M059J (cell line): ENCODE measurements around the gene PSMB4. TPM values are rescaled to one million over a fixed set of nuclear protein-coding genes. Genes with fewer than 3 reads are reported as not detected.
A peak's percentile ranks its signal among the peaks of the same experiment; 100 is the strongest.
"Not testable (repeated sequence)": the region's sequence is repeated elsewhere in the genome, so short reads cannot be mapped to it uniquely, and the experiment has no call there.

Experiments used
- DNase-seq: peaks from one replicate; pipeline ENCODE4 v3.0.0-alpha.2; 2012; ENCODE audit warnings: low read depth
- total RNA-seq: library from RNA; depleted of rRNA; stranded (reverse); fragments of >200 nt; shearing (Covaris generic); gene quantifications from 2 replicates; pipeline ENCODE4 v1.2.3, GENCODE V29; 2014; rRNA removed

PSMB4 gene
- total RNA-seq = 503 and 619 TPM in 2 replicates

DNA sequence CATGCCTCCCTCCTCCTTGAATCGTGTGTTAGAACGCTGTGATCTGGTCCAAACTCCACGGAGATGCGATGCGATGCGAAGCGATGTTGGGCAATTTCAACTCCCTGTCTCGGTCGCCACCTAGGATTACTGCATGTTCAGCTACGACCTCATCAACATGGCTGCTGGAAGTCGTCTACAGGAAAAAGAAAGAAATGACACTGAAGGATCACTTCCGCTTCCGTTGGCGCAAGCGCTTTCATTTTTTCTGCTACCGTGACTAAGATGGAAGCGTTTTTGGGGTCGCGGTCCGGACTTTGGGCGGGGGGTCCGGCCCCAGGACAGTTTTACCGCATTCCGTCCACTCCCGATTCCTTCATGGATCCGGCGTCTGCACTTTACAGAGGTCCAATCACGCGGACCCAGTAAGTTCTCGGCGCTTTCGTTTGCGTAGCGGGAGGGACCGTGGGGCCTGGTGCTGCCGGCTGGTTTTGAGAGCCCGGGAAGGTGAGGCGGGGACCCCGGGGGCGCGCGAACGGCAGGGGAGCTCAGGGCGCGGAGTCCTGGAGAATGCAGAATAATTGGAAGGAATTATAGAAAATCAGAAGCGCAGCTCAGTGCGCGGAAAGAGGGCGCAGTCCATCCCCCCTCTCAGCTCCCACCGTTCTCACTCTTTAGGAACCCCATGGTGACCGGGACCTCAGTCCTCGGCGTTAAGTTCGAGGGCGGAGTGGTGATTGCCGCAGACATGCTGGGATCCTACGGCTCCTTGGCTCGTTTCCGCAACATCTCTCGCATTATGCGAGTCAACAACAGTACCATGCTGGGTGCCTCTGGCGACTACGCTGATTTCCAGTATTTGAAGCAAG lies at the start of gene PSMB4:
Gene PSMB4, plus strand, starts transcription at position 250 of the 848 bp plus-strand sequence. Its CDS starts 15 bp downstream, at position 265.
- DNase-seq = peak; percentile 94

DNA sequence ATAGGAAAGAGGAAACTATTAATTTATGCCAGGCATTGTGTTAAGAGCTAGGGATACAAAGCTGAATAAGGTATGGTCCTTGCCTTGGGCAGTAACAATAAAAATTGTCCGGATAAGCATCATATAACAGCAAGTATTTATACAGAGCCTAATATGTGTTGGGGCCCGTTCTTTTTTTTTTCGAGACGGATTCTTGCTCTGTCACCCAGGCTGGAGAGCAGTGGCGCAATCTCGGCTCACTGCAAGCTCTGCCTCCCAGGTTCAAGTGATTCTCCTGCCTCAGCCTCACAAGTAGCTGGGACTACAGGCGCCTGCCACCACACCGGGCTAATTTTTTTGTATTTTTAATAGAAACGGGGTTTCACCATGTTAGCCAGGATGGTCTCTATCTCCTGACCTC lies 49.0 kb upstream of the PSMB4 start:
- not testable (repeated sequence) for DNase-seq

DNA sequence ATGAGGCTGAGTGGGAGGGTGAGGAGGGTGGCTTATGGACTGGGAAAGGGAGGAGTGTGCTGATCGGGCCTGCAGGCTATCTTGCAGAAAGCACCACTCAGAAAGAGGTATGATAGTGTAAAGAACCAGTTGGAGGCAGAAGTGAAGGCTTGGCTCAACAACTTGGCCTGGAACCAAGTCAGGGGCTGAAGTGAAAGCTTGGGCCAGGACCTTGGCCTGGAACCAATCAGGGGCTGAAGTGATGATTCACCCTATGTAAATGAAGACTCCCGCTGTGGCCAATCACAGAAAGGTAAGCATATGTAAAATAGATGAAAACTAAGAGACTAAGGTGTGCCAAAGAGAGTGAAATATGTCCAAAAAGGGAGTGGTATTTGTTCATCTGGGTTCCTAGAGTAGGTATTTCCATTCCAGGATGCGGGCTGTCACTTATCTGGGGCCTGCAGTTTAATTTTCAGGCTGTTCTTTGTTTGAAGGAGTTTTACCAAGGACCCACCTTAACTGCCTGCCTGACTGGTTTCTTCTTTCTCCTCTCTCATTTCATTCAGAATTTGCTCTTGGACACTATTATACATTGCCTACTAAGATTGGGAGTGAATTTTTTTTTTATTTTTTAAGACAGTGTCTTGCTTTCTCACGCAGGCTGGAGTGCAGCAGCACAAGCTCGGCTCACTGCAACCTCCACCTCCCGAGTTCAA lies 47.2 kb upstream of the PSMB4 start:
- DNase-seq = peak; percentile 45

DNA sequence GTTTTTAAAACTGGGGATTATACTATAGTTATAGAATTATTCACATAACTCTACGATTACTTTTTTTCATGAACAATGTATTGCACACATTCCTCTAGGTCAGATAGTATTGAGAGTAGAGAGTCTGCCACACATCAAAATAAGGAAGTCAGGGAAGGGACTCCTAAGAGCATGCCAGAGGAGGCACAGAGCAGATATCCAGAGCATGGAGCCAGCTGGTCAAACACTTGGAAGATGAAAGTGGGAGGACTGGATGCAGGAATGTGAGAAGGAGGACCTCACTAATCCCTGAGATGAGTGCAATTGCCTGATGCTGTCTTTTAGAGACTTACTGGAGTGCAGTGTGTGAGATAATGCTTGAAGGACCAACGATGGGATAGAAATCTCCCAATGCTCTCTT lies 42.7 kb upstream of the PSMB4 start:
- no peak for DNase-seq

DNA sequence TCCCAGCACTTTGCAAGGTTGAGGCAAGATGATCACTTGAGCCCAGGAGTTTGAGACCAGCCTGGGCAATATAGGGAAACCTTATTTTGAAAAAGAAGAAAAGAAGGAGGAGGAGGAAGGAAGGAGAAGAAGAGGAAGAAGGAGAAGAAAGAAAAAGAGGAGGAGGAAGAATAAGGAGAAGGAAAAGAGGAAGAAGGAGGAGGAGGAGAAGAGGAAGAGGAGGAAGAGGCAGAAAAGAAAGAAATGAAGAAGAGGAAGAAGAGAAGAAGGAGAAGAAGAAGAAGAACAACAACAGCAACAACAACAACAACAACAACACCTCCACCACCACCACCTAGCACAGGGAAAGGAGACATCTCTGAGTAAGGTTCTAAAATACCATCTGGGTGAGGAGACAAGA lies 37.5 kb upstream of the PSMB4 start:
- DNase-seq = no peak

DNA sequence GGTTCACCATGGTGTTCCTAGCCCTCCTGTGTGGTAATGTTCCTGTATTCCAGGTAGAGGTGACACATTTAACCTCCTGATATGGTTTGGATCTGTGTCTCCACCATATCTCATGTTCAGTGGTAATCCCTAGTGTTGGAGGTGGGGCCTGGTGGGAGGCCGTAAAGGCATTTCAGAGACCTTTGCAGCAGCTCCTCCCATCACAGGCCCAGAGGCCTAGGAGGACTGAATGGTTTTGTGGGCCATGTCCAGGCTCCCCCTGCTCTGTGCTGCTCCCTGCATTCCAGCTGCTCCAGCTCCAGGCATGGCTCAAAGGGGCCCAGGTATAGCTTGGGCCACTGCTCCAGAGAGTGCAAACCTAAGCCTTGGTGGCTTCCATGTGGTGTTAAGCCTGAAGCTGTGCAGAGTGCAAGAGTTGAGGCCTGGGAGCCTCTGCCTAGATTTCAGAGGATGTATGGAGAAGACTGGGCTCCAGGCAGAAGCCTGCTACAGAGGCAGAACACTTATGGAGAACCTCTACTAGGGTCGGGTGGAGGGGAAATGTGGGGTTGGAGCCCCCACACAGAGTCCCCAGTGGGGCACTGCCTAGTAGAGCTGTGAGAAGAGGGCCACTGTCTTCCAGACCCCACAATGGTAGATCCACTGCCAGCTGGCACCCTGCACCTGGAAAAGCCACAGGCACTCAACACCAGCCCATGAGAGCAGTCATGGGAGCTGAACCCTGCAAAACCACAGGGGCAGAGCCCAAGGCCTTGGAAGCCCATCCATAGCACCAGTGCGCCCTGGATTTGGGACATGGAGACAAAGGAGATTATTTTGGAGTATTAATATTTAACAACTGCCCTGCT lies 36.8 kb upstream of the PSMB4 start:
- no peak for DNase-seq

DNA sequence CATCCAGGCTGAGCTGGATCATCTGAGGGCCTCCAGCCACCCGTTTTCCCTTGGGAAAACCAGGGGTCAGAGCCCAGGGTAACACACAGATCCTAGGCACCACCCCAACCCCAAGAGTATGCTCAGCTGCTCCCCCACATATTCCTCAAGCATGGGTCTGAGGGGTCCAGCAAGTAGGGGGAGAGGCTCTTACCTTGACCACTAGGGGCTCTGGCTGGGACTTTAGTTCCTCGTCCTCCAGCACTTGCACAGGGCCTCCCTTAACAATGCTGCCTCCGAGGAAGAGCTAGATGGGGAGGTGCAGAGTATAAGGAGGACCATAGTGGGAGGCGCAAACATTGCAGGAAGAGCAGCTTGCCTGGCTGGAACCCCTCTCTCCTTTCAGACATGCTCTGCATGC lies 34.4 kb upstream of the PSMB4 start:
- no peak for DNase-seq

DNA sequence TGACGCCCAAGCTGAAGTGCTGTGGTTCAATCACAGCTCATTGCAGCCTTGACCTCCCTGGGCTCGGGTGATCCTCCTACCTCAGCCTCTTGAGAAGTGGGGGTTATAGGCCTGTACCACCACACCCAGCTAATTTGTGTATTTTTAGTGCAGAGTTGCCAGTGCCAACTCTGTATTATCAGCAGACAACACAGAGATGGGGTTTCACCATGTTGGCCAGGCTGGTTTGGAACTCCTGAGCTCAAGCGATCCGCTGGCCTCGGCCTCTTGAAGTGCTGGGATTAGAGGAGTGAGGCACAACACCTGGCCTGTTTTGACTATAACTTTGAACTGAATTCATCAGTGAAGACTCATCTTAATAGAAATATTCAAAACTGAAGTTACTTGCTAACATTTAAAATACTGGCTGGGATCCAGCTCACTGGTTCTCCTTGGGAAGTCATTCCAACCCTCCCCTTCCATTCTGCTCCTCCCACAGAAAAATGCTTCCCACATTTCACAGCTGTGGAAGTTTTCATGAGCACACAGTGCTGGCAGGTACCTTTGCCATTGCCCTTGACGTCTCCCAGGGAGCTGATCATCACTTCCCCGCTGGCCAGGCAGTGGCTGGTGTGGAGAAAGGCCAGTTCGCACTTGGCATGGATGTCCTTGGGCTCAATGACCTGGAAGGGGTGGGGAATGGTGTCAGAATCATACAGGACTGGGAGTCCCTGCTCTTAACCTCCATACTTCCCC lies 31.5 kb upstream of the PSMB4 start:
- no peak for DNase-seq

DNA sequence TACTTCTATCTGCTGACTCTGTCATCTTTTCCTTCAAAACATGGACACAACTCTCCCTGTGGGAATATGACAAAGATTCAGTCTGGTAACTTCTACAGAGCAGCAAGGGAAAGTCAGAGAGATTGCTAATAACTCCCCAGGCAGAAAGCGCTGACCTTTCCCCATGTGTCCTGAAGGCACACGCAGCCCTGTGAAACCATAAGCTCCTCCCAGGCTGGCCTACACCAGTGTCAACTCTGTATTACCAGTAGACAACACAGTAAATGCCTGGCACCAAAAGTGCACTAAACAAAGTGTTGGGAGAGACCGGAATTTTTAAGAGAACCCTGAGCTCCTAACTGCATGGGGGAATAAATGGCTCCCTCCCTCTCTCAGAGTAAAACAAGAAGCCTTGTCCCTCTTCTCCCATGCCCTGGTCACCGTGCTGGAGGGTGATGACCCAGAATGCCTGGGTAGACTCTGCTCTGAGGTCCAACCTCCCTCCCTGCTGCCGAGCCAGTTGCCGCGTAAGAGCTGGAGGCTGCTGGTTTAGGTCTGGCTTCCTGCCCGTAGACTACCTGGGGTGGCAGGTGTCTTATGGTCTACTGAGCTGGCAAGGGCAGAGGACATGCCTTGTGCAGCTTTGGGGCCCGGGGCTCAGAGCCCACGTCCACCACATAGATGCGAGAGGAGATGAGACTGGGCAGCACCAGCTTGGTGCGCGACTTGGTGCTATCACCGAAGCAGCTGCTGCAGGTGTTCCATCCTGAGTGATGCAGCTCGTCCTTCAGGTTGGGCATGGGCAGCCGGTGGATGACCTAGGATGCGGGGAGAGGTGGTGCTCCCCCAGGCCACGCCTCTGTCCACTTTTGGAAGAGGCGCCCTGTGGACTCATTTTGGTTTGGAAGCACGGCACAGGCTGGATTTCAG lies 30.7 kb upstream of the PSMB4 start:
- DNase-seq = no peak

DNA sequence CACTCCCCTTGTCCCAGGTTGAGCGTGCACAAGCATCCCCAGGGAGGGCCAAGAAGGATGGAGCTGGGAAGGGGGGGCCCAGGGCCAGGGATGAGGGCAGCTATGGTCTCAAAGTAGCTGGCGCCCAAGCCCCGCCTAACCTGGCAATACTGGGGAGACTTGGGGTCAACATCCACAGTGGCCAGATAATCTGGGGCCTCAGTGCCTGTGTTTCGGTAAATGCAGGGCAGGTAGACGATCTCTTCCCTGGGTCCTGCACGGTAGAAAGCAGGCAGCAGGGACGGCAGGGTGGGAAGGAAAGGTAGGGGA lies 30.1 kb upstream of the PSMB4 start:
- no peak for DNase-seq

DNA sequence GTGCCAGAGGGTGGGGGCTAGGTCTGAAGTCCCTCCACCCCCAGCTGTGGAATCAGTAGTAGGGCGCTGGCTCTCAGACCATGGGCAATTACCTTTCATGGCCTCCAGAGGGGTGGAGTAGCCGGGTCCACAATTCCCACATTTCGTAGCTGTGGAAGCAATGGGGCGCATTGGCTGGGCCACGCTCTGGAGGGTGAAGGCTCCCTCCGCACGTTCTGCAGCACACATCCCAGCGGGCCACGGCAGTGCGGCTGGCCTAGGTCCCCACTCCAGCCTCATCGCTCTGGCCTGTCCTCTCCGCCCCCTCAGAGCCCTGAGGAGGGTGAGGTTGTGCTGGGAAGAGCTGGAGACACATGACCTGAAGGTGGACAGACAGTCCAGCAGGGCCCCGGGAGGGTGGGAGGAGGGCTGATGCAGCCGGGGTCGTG lies 29.7 kb upstream of the PSMB4 start:
- no peak for DNase-seq

DNA sequence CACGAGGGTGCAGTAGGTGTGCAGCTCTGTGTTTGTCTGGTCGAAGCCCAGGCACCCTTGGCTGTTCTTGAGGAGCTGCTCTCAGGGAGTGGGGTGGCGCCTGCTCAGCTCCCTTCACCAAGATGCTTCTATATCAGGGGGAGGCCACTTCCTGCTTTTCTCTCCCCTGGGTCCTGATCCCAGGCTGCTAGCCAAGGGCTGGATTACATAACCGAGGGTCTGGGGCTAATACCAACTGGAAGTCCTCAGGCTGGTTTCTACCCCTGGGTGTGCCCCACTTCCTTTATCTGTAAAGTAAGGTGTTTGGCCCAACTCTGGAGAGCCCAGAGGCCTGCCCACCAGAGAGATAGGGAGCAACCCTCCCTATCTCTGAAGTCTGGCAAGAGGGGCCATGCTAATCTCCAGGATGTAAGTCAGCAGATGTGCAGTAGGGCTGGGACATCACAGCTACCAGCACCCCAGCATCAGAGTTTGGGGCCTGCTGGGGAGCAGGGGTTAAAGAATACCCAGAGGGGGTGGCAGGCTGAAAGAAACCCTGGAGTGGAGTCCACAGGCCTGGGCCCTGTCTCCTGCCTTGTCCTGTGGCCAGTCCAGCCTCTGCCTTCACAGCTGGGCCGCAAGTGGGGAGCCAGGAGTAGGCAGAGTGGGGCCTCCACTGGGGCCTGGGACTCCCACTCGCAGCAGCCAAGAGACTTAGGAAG lies 29.0 kb upstream of the PSMB4 start:
- DNase-seq = no peak

DNA sequence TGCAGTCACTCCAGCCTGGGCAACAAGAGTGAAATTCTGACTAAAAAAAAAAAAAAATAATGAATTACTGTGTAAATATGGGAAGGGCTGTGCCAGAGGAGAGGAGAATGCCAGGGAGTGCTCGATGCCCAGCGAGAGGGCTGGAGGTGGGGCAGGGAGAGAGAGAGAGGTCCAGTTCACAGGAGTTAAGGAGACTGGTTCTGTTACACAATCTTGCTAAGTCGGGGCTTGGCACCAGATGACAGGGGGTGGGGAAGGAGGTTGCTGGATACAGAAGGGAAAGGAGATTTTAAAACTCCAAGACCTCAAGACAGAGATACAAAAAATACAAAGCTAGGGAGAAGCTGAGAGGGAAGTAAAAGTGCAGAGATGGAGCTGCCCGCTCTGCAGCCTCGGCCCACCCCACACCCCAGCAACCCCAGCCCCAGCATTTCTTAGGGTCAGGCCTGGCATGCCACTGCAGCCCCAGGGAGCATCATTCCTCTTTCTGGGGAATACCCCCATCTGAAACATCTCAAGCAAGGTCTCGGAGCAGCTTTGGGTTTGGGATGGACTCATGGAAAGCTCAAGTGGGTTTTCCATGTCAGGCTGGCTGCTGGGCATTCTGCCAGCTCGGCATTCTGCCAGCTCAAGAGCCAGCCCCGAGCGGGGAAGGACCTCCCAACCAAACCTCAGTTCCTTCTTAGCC lies 27.9 kb upstream of the PSMB4 start:
- peak; percentile 19 for DNase-seq

DNA sequence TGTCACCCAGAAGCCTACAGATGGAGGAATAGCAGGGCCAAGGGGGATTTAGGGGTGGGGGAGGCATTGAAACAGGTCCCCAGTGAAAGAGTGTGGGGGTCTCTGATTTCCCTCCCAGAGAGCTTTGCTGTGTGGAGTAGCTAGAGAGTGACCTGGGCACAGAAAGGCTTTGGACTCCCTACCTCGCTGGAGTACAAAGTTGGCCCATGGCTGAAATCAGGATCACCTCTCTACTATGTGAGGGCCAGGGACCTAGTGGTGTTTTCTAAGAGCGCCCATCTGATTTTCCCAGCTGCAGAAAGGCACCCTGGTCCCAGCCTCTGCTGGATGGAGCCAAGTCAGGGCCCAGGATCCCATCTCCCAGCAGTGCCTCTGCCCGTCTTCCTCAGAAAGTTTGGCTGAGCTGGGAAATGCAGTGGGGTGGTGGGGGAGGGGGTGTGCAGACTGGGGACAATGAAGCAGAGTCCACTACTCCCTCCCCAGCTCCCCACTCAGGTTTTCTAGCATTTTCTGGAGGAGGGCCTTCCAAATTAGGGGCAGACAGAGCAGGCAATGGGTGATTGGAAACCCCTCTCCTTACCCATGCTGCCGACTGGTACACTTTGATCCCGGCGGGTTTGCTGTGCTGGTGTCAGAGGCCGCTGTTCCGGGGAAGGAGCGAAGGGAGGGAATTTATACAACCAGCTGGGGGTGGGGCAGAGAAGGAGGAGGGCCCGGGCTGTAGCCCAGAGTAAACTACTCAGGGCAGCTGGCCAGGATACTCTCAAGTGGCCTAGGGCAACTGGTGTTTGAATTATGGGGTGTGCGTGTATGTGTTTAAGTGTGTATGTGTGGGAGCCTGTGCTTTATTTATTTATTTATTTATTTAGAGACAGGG lies 27.1 kb upstream of the PSMB4 start, which contains the start of gene SELENBP1:
Gene SELENBP1, minus strand, starts transcription at position 648 of the 877 bp plus-strand sequence. Its CDS starts 64 bp downstream, at position 584.
- peak; percentile 62 for DNase-seq

DNA sequence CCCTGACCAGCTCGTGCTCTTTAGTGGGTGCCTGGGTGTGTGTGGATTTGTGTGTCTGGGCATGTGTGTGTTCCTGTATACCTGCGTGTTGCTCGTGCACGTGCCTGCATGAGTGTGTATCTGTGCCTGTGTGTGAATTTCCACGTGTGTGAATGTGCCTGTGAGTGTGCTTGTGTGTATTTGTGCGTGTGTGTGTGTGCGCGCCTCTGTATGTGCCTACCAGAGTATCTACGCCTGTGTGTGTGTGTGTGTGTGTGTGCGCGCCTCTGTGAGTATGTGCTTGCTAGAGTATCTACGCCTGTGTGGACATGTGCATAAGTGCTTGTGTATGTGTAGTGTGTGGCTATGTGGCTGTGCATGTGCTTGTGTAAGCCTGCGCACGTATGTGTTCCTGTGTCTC lies 26.2 kb upstream of the PSMB4 start:
- DNase-seq = no peak

DNA sequence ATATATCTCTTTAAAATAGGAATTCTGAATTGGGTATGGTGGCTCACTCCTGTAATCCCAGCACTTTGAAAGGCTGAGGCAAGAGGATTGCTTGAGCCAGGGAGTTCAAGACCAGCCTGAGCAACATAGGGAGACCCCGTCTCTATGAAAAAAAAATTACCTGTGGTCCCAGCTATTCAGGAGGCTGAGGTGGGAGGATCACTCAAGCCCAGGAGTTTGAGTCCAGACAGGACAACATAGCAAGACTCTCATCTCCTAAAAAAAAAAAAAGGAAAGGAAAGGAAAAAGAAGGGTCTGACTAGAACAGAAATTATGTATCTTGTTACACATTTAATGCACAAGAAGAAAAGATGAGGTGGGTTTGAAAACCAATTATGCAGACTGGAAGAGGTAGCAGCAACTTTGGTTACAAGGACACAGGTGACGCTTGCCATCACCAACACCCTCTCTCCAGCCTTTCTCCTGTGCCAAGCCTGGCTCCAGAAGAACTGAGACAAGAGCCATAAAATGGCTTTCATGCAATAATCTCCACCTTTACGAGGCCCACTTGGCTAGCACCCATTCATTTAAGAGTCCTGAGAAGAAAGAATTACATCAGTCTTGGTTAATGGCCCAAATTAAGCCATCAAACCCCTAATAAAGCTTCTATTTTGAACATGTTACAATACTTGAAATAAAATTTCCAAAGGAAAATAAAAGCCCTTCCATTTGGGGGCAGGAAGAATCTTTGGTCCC lies 22.1 kb upstream of the PSMB4 start:
- DNase-seq = no peak

DNA sequence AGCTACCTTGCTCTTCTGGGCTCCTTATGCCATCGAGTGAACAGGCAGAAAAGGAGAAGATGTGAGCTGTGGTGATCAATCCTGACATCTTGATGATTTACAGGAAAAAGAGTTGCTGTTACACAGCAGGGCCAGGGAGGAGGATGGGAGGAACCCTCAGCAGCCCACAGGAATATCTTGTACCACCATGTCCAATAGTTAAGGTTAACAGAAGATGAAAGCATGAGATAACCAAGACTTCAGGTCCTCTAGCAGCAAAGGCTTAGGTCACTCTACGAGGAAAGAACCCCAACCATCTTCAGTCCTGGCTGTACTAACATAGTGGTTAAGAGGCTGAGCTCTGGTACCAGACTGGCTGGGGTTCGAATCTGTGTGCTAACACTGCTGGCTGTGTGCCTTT lies 14.8 kb upstream of the PSMB4 start:
- DNase-seq = no peak
